Vagina (tissue), 2 donors: ENCODE measurements around the gene RABGAP1L.

Experiments
- POLR2AphosphoS5 ChIP-seq, 2 donors: sonication (generic); formaldehyde crosslinking; IDR thresholded peaks; one replicate each; pipeline ENCODE4 v1.9.0; 2017; ENCODE audit warnings: antibody characterized with exemption in 2 of 2, mild to moderate bottlenecking in 2 of 2, low read depth in 1 of 2; ENCODE audit not compliant: insufficient read depth in 1 of 2
- TF ChIP-seq, protein P1 (sequence below), 3 experiments: fragments of 450-650 bp in 2 of 3; fragments of 200-600 bp in 1 of 3; sonication (generic) in 1 of 3; IDR thresholded peaks; one replicate each; pipeline ENCODE4 v1.5.1; 2017 to 2019; ENCODE audit warnings: antibody characterized with exemption in 3 of 3, mild to moderate bottlenecking in 2 of 3, moderate library complexity in 2 of 3

DNA sequence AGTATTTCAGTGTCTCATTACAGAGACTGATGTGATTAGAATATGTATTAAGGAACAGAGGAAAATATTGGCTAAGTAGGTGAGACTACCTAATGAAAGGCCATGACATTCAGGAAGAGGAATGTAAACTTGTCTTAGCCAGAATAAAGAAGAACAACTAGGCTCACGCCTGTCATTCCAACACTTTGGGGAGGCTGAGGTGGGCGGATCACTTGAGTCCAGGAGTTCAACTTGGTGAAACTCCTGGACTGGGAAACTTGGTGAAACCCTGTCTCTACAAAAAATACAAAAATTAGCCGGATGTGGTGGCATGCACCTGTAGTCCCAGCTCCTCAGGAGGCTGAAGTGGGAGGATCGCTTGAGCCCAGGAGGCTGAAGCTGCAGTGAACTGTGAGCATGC is 825.6 kb downstream of the RABGAP1L start:
- TF ChIP-seq, protein P1, sequence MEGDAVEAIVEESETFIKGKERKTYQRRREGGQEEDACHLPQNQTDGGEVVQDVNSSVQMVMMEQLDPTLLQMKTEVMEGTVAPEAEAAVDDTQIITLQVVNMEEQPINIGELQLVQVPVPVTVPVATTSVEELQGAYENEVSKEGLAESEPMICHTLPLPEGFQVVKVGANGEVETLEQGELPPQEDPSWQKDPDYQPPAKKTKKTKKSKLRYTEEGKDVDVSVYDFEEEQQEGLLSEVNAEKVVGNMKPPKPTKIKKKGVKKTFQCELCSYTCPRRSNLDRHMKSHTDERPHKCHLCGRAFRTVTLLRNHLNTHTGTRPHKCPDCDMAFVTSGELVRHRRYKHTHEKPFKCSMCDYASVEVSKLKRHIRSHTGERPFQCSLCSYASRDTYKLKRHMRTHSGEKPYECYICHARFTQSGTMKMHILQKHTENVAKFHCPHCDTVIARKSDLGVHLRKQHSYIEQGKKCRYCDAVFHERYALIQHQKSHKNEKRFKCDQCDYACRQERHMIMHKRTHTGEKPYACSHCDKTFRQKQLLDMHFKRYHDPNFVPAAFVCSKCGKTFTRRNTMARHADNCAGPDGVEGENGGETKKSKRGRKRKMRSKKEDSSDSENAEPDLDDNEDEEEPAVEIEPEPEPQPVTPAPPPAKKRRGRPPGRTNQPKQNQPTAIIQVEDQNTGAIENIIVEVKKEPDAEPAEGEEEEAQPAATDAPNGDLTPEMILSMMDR (IDR thresholded peaks at IDR 0.05): no peak
- TF ChIP-seq POLR2AphosphoS5 (IDR thresholded peaks at IDR 0.05; ENCODE audit: insufficient read depth in 1 of 2, low read depth in 1 of 2): no peak
